HUES48 (cell line): ENCODE measurements around the gene LRRIQ4.

Experiments used
- H3K27ac ChIP-seq: one replicate; pipeline ENCODE4 v1.7.0; 2013; ENCODE audit warnings: low read depth, low read length, inconsistent platforms
- H3K27me3 ChIP-seq: 2 replicates; pipeline ENCODE4 v1.6.1; 2013; ENCODE audit warnings: mild to moderate bottlenecking, low read length; ENCODE audit not compliant: control insufficient read depth, insufficient read depth
- H3K36me3 ChIP-seq: 2 replicates; pipeline ENCODE4 v1.6.1; 2013; ENCODE audit warnings: low read length; ENCODE audit not compliant: control insufficient read depth, insufficient read depth
- H3K4me1 ChIP-seq: 2 replicates; pipeline ENCODE4 v1.6.1; 2013; ENCODE audit warnings: mild to moderate bottlenecking, low read length; ENCODE audit not compliant: control insufficient read depth, insufficient read depth
- H3K4me3 ChIP-seq: 2 replicates; pipeline ENCODE4 v1.5.1; 2013; ENCODE audit warnings: mild to moderate bottlenecking, low read depth, low read length
- H3K9ac ChIP-seq: 2 replicates; pipeline ENCODE4 v1.6.1; 2013; ENCODE audit warnings: mild to moderate bottlenecking, low read depth, low read length, moderate library complexity
- H3K9me3 ChIP-seq: 2 replicates; pipeline ENCODE4 v1.6.1; 2013; ENCODE audit warnings: low read length; ENCODE audit not compliant: control insufficient read depth, insufficient read depth

LRRIQ4 gene

GRCh38 chr3:169811631-169812331 lies 889 bp upstream of the LRRIQ4 start:
- no peak overlapping the region for H3K27ac ChIP-seq
- peaks cover 13% of the 10 kb centered on the region for H3K4me1 ChIP-seq
- H3K36me3 ChIP-seq = no peaks in the 10 kb centered on the region
- H3K9me3 ChIP-seq = peaks cover 4% of the 10 kb centered on the region; the same call in 1 of the 2 replicates
- H3K4me3 ChIP-seq = peak overlapping the region; percentile 70
- peaks cover 14% of the 10 kb centered on the region for H3K27me3 ChIP-seq
- peak overlapping the region; percentile 56; the same call in 1 of the 2 replicates for H3K9ac ChIP-seq

- peak overlapping the region; percentile 70 for H3K4me3 ChIP-seq
- H3K9ac ChIP-seq = no peak overlapping the region
- H3K9me3 ChIP-seq = peaks cover 4% of the 10 kb centered on the region; the same call in 1 of the 2 replicates
- H3K4me1 ChIP-seq = peaks cover 13% of the 10 kb centered on the region
- H3K27me3 ChIP-seq = peaks cover 14% of the 10 kb centered on the region
- no peaks in the 10 kb centered on the region for H3K36me3 ChIP-seq
- no peak overlapping the region for H3K27ac ChIP-seq
These were observed 608 bp downstream of the LRRIQ4 start for GRCh38 chr3:169813278-169813677.

GRCh38 chr3:169813757-169814517 lies 1.3 kb downstream of the LRRIQ4 start:
- H3K27ac ChIP-seq = no peak overlapping the region
- peaks cover 13% of the 10 kb centered on the region for H3K4me1 ChIP-seq
- H3K27me3 ChIP-seq = peaks cover 14% of the 10 kb centered on the region
- peaks cover 4% of the 10 kb centered on the region; the same call in 1 of the 2 replicates for H3K9me3 ChIP-seq
- no peaks in the 10 kb centered on the region for H3K36me3 ChIP-seq
- H3K9ac ChIP-seq = no peak overlapping the region
- H3K4me3 ChIP-seq = no peak overlapping the region

GRCh38 chr3:169815590-169816150 lies 3.0 kb downstream of the LRRIQ4 start:
- Histone ChIP-seq H3K9me3 (peaks cover 4% of the 10 kb centered on the region; the same call in 1 of the 2 replicates), H3K4me1 (peaks cover 13% of the 10 kb centered on the region), H3K36me3 (no peaks in the 10 kb centered on the region), H3K9ac (no peak overlapping the region), H3K27me3 (peaks cover 14% of the 10 kb centered on the region), H3K4me3 (no peak overlapping the region), H3K27ac (no peak overlapping the region)

GRCh38 chr3:169818316-169818715 lies 5.6 kb downstream of the LRRIQ4 start:
- Histone ChIP-seq H3K4me3 (no peak overlapping the region), H3K9me3 (peaks cover 4% of the 10 kb centered on the region; the same call in 1 of the 2 replicates), H3K4me1 (peaks cover 3% of the 10 kb centered on the region; the same call in 1 of the 2 replicates), H3K36me3 (no peaks in the 10 kb centered on the region), H3K9ac (no peak overlapping the region), H3K27ac (no peak overlapping the region), H3K27me3 (peaks cover 11% of the 10 kb centered on the region)

- Histone ChIP-seq H3K36me3 (no peaks in the 10 kb centered on the region), H3K9ac (no peak overlapping the region), H3K27ac (no peak overlapping the region), H3K4me1 (no peaks in the 10 kb centered on the region), H3K27me3 (no peaks in the 10 kb centered on the region), H3K4me3 (no peak overlapping the region), H3K9me3 (no peaks in the 10 kb centered on the region)
These were observed 9.4 kb downstream of the LRRIQ4 start for GRCh38 chr3:169822091-169822490.

GRCh38 chr3:169822540-169822939 lies 9.9 kb downstream of the LRRIQ4 start:
- Histone ChIP-seq H3K4me1 (no peaks in the 10 kb centered on the region), H3K9ac (no peak overlapping the region), H3K36me3 (no peaks in the 10 kb centered on the region), H3K27me3 (no peaks in the 10 kb centered on the region), H3K9me3 (no peaks in the 10 kb centered on the region), H3K27ac (no peak overlapping the region), H3K4me3 (no peak overlapping the region)

- no peaks in the 10 kb centered on the region for H3K36me3 ChIP-seq
- H3K27ac ChIP-seq = no peak overlapping the region
- no peaks in the 10 kb centered on the region for H3K4me1 ChIP-seq
- H3K27me3 ChIP-seq = no peaks in the 10 kb centered on the region
- no peak overlapping the region for H3K9ac ChIP-seq
- H3K4me3 ChIP-seq = no peak overlapping the region
- no peaks in the 10 kb centered on the region for H3K9me3 ChIP-seq
These were observed 10.3 kb downstream of the LRRIQ4 start for GRCh38 chr3:169822983-169823382.

- Histone ChIP-seq H3K4me3 (no peak overlapping the region), H3K9me3 (no peaks in the 10 kb centered on the region), H3K36me3 (no peaks in the 10 kb centered on the region), H3K9ac (no peak overlapping the region), H3K27me3 (no peaks in the 10 kb centered on the region), H3K4me1 (no peaks in the 10 kb centered on the region), H3K27ac (no peak overlapping the region)
These were observed 12.6 kb downstream of the LRRIQ4 start for GRCh38 chr3:169825316-169825715.

- no peaks in the 10 kb centered on the region for H3K9me3 ChIP-seq
- H3K36me3 ChIP-seq = no peaks in the 10 kb centered on the region
- H3K4me1 ChIP-seq = no peaks in the 10 kb centered on the region
- no peaks in the 10 kb centered on the region for H3K27me3 ChIP-seq
- no peak overlapping the region for H3K4me3 ChIP-seq
- H3K27ac ChIP-seq = no peak overlapping the region
- H3K9ac ChIP-seq = no peak overlapping the region
These were observed 15.0 kb downstream of the LRRIQ4 start for GRCh38 chr3:169827712-169828111.

GRCh38 chr3:169835533-169835932 lies 22.9 kb downstream of the LRRIQ4 start:
- Histone ChIP-seq H3K27me3 (no peaks in the 10 kb centered on the region), H3K27ac (no peak overlapping the region)

More at GRCh38 chr3:169835533-169835932, 22.9 kb downstream of the LRRIQ4 start:
- H3K36me3 ChIP-seq = no peaks in the 10 kb centered on the region
- H3K9ac ChIP-seq = no peak overlapping the region
- H3K9me3 ChIP-seq = no peaks in the 10 kb centered on the region
- no peak overlapping the region for H3K4me3 ChIP-seq
- no peaks in the 10 kb centered on the region for H3K4me1 ChIP-seq
